GM12892 (cell line): ENCODE measurements around the gene FUT3.

Experiments used
- POLR2A ChIP-seq: IDR thresholded peaks from 2 replicates; pipeline ENCODE4 v1.6.1; 2011; ENCODE audit warnings: low read depth, low read length, control low read depth
- POLR2AphosphoS5 ChIP-seq: IDR thresholded peaks from 2 replicates; pipeline ENCODE4 v1.6.1; 2011; ENCODE audit warnings: low read depth, low read length, control low read depth

GRCh38 chr19:5806133-5806489, 45.1 kb downstream of the FUT3 start:
- TF ChIP-seq POLR2A = no peak
- TF ChIP-seq POLR2AphosphoS5 = no peak
